ENCODE measurements around the gene POU2F3. TPM values are rescaled to one million over a fixed set of nuclear protein-coding genes. Genes with fewer than 3 reads are reported as not detected.

POU2F3 gene
- total RNA-seq, 2 experiments from 2014 or later = not detected

- Mint-ChIP-seq H3K9me3 (no peaks in the 10 kb centered on the region), H3K4me3 (no peak overlapping the region), H3K36me3 (peaks cover 5% of the 10 kb centered on the region), H3K4me1 (peaks cover 6% of the 10 kb centered on the region), H3K27ac (no peak overlapping the region), H3K27me3 (peaks cover 83% of the 10 kb centered on the region)
- no peak for DNase-seq
These were observed 110.7 kb downstream of the POU2F3 start for GRCh38 chr11:120350637-120351036.

- Mint-ChIP-seq H3K36me3 (peaks cover 5% of the 10 kb centered on the region), H3K4me3 (no peak overlapping the region)
These were observed 112.5 kb downstream of the POU2F3 start for GRCh38 chr11:120352405-120352804.

GRCh38 chr11:120354068-120354467 is 114.1 kb downstream of the POU2F3 start:
- Mint-ChIP-seq H3K4me1 (no peaks in the 10 kb centered on the region), H3K36me3 (peaks cover 5% of the 10 kb centered on the region), H3K27ac (no peak overlapping the region), H3K27me3 (peaks cover 64% of the 10 kb centered on the region), H3K9me3 (no peaks in the 10 kb centered on the region), H3K4me3 (no peak overlapping the region)
- DNase-seq = no peak

More at GRCh38 chr11:120352405-120352804, 112.5 kb downstream of the POU2F3 start:
- H3K27ac Mint-ChIP-seq = no peak overlapping the region
- H3K27me3 Mint-ChIP-seq = peaks cover 75% of the 10 kb centered on the region
- H3K9me3 Mint-ChIP-seq = no peaks in the 10 kb centered on the region
- no peak for DNase-seq
- no peaks in the 10 kb centered on the region for H3K4me1 Mint-ChIP-seq

- peaks cover 5% of the 10 kb centered on the region for H3K36me3 Mint-ChIP-seq
- no peak for DNase-seq
- H3K9me3 Mint-ChIP-seq = no peaks in the 10 kb centered on the region
- H3K4me3 Mint-ChIP-seq = no peak overlapping the region
- peaks cover 57% of the 10 kb centered on the region for H3K27me3 Mint-ChIP-seq
- H3K27ac Mint-ChIP-seq = no peak overlapping the region
- H3K4me1 Mint-ChIP-seq = no peaks in the 10 kb centered on the region
These were observed 114.8 kb downstream of the POU2F3 start for GRCh38 chr11:120354779-120355178.

GRCh38 chr11:120357620-120358019 is 117.7 kb downstream of the POU2F3 start:
- no peak for DNase-seq
- Mint-ChIP-seq H3K27me3 (peaks cover 34% of the 10 kb centered on the region), H3K9me3 (no peaks in the 10 kb centered on the region), H3K4me1 (no peaks in the 10 kb centered on the region), H3K4me3 (no peak overlapping the region), H3K36me3 (peaks cover 5% of the 10 kb centered on the region), H3K27ac (no peak overlapping the region)

GRCh38 chr11:120358729-120359128 is 118.8 kb downstream of the POU2F3 start:
- Mint-ChIP-seq H3K4me1 (no peaks in the 10 kb centered on the region), H3K27me3 (peaks cover 25% of the 10 kb centered on the region), H3K36me3 (peaks cover under 1% of the 10 kb centered on the region), H3K9me3 (no peaks in the 10 kb centered on the region), H3K27ac (no peak overlapping the region), H3K4me3 (no peak overlapping the region)
- no peak for DNase-seq

- H3K27me3 Mint-ChIP-seq = no peaks in the 10 kb centered on the region
- DNase-seq = no peak
- no peaks in the 10 kb centered on the region for H3K9me3 Mint-ChIP-seq
- no peaks in the 10 kb centered on the region for H3K36me3 Mint-ChIP-seq
- H3K4me3 Mint-ChIP-seq = no peak overlapping the region
- no peak overlapping the region for H3K27ac Mint-ChIP-seq
- H3K4me1 Mint-ChIP-seq = no peaks in the 10 kb centered on the region
These were observed 123.5 kb downstream of the POU2F3 start for GRCh38 chr11:120363436-120363835.

- Mint-ChIP-seq H3K9me3 (no peaks in the 10 kb centered on the region), H3K27ac (no peak overlapping the region), H3K4me1 (no peaks in the 10 kb centered on the region), H3K36me3 (no peaks in the 10 kb centered on the region), H3K27me3 (peaks cover 9% of the 10 kb centered on the region), H3K4me3 (no peak overlapping the region)
- DNase-seq = no peak
These were observed 125.6 kb downstream of the POU2F3 start for GRCh38 chr11:120365512-120365911.

Other genes starting within 250 kb of the POU2F3 start
- not detected for gene TRIM29, start 102.0 kb upstream of the POU2F3 start, total RNA-seq
- gene OAF, start 29.1 kb upstream of the POU2F3 start, total RNA-seq = 1 to 10 TPM; 3.0 to 3.6 TPM
- under 1 TPM; 0.37 to 0.42 TPM for gene TLCD5, start 85.2 kb downstream of the POU2F3 start, total RNA-seq
- gene ARHGEF12, start 96.3 kb downstream of the POU2F3 start, total RNA-seq = 10 to 100 TPM; 13.7 to 13.8 TPM

All from activated naive CD8-positive, alpha-beta T cell treated with anti-CD3 and anti-CD28 coated beads for 36 hours (primary cell).